COR-L47 (cell line): ENCODE results near the gene HTD2.

ENCODE experiments used
- DNase-seq: peaks from one replicate; lab custom pipeline; 2025; lab: John Stamatoyannopoulos, UW

HTD2 gene

GRCh38 chr3:58358808-58359207 lies 52.5 kb downstream of the HTD2 start:
- DNase-seq = no peak

GRCh38 chr3:58359621-58360020 lies 53.3 kb downstream of the HTD2 start:
- no peak for DNase-seq

- DNase-seq = no peak
Measured at GRCh38 chr3:58361866-58362265, 55.5 kb downstream of the HTD2 start.

GRCh38 chr3:58366699-58367098 lies 60.4 kb downstream of the HTD2 start:
- no peak for DNase-seq

GRCh38 chr3:58369038-58369437 lies 62.7 kb downstream of the HTD2 start:
- DNase-seq = no peak
